ENCODE results near the gene SNX25.
"Not testable (repeated sequence)": the region's sequence is repeated elsewhere in the genome, so short reads cannot be mapped to it uniquely, and the experiment has no call there.

SNX25 gene

GRCh38 chr4:185309770-185310169 lies 100.4 kb downstream of the SNX25 start:
- no peak for DNase-seq

DNA sequence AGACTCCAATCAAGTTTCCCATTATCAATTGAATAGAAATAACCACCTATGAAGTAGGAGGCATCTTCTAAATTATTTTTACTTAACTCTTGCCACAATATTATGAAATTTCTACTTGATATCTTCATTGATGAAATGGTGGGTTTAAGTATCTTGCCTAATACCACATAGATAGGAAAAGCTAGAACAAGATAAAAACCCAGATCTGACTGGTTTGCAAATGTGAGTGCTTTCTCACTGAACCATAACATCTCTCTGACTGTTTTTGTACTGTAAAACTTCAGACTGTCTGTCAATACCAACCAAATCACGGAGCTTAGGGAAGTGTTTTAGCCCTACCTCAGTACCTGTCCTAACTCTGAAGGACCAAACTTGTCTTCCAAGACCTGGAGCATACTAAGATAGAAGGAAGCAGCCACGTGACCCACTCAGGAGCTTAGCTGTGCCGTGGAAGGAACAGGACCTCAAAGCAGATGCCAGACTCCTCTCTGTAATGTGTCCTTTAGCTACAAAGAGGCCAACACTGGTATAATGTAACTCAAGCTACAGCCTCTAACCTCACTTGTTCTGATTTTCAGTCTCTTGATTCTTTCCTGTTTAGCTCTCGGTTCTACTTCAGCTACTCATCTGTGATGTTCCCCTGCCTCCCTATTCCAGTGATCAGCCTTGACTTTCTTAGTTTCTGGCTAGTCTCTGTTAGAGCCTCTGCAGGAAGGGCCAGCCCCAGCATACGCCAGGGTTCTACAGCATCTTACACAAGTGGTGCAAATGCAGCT lies 101.9 kb downstream of the SNX25 start:
- no peak for DNase-seq

- DNase-seq, result no peak
These were observed 103.3 kb downstream of the SNX25 start for GRCh38 chr4:185312699-185313098.

DNA sequence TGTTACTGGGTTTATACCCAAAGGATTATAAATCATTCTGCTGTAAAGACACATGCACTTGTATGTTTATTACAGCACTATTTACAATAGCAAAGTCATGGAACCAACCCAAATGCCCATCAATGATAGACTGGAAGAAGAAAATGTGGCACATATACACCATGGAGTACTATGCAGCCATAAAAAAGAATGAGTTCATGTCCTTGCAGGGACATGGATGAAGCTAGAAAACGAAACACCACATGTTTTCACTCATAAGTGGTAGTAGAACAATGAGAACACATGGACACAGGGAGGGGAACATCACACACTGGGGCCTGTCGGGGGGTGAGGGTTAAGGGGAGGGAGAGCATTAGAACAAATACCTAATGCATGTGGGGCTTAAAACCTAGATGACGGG lies 108.1 kb downstream of the SNX25 start:
- DNase-seq, result not testable (repeated sequence)

DNA sequence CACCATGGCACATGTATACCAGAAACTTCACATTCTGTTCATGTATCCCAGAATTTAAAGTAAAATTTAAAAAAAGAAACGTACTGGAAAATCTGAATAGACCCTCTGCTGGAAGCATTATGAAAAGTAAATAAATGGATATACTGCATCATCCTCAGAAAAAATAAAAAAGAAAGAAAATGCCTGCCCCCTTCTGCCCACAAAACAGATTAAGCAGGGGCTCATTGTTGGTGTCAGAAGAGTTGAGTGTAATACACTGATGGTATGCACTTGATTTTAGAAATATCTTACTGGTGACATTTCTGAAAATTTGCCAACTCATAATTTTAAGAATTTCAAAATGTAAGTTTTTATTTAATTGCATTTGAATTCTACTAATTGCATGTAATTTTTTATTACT lies 108.5 kb downstream of the SNX25 start:
- no peak for DNase-seq

- DNase-seq, result no peak
These were observed 109.3 kb downstream of the SNX25 start for GRCh38 chr4:185318679-185319078.

DNA sequence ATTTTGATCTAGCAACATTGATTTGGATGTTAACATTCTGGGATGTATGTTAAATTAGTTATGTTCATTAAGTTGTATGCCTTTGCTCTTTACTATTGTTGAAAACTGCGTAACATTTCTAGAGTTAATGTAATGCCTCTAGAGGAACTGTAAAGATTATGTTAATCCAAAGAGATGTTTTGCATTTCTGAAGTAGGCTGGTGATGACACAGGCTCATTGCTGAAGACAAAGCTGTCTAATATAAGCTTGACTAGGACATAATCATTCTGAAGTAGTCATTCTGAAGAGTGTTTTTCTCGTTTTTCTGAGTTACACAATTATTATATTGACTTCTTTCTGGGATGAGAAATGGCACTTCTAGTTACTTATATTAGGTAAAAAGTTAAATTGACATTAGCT lies 113.4 kb downstream of the SNX25 start:
- no peak for DNase-seq

DNA sequence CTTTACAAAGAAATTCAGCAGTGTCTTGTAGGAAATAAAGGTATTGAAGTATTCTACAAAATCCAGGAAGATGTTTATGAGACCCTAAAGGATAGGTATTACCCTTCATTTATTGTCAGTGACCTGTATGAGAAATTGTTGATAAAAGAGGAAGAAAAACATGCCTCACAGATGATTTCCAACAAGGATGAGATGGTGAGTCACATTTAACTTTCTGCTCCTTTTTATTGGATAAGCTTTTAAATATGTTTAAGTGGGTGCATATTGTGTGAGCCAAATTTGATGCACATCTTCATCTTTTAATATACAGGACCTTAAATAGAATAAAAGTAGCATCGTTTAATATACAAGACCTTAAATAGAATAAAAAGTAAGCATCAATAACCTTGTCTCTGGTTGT lies 114.2 kb downstream of the SNX25 start:
- no peak for DNase-seq

GRCh38 chr4:185324361-185324760 lies 115.0 kb downstream of the SNX25 start:
- DNase-seq, result not testable (repeated sequence)

- DNase-seq, result not testable (repeated sequence)
These were observed 116.3 kb downstream of the SNX25 start for GRCh38 chr4:185325721-185326120.

GRCh38 chr4:185328586-185328985 lies 119.2 kb downstream of the SNX25 start:
- no peak for DNase-seq

GRCh38 chr4:185329879-185330510 lies 120.6 kb downstream of the SNX25 start:
- not testable (repeated sequence) for DNase-seq

GRCh38 chr4:185332575-185333464 lies 123.4 kb downstream of the SNX25 start:
- no peak for DNase-seq

- DNase-seq, result no peak
These were observed 124.9 kb downstream of the SNX25 start for GRCh38 chr4:185334326-185334725.

DNA sequence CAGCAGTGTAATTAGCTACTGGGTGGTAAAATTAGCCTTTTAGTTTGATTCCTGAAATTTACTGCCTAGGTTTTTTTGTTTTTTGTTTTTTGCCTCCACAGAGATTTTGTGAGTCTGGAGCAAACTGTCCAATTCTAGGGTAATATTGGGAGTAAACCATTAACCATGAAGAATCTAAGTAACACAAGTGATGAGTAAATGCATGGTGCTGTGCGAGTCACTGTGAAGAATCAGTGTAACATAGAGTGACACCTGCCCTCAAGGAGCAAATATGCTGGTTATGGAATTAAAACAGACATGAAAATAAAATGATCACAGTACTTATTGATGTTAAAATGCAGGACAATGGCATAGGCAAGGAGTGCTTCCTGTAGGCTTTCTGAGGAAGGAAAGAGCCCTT lies 126.2 kb downstream of the SNX25 start:
- DNase-seq, result no peak

DNA sequence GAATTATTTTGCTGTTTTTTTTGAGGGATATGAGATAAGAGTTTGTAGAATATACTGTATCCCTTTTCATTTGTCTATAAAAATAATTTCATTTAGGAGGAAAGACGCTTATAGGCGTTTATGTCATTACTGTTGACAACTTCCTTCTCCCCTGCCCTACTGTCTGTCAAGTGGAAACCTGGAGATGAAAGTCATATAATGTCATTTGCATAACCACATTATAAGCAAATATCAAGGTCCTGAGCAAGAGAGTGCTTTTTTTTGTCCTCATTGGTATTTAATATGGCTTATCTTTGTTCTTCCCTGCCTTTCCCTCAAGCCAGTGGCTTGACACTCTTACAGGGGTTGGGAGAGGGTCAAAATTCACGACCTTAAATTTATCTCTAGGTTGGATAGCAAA lies 130.5 kb downstream of the SNX25 start:
- no peak for DNase-seq

DNA sequence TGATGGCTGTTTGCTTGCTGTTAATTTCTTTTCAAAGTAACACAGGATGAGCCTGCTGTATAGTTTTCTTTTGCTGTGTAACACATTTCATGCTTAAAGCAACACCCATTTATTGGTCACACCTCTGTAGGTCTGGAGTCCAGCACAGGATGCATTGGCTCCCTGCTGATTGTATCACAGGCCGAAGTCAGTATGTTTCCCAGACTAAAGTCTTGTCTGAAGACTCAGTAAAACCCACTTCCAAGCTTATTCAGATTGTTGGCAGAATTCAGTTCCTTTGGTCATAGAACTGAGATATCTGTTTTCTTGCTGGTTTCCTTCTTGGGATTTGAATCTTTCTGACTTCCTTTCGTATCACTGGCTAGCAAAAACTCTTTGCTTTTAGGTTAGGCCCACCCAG lies 132.0 kb downstream of the SNX25 start:
- DNase-seq, result no peak

- DNase-seq, result no peak
These were observed 132.4 kb downstream of the SNX25 start for GRCh38 chr4:185341841-185342240.

- DNase-seq, result no peak
These were observed 134.6 kb downstream of the SNX25 start for GRCh38 chr4:185343726-185344581.

GRCh38 chr4:185344743-185345538 lies 135.5 kb downstream of the SNX25 start:
- DNase-seq, result no peak

DNA sequence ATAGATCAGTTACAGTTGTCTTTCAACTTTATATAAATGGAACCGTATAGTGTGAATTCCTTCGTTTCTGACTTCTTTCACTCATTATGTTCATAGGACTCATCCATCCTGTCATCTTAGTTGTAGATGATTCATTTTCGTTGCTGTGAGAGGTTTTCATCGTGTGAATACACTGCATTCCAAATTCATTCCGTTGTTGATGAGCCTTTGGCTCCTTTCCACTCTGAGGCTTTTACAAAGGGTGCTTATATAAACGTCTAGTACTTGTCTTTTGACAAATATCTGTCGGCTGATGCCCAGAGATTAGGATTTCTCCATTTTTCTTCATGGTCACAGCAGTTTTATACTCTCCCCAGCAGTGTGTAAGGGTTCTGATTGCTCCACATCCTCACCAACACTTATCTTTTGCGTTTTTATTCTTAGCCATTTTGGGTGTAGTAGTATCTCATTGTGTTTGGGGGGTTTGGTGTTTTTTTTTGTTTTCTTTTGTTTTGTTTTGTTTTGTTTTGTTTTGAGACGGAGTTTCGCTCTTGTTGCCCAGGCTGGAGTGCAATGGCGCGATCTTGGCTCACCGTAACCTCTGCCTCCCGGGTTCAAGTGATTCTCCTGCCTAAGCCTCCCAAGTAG lies 137.7 kb downstream of the SNX25 start:
- DNase-seq, result no peak

Measured in NCI-H187 treated with DMSO at 0.1 percent for 48 hours (cell line).